HUDEP-2 (cell line): ENCODE measurements around the gene TP73.

ENCODE experiments used
- DNase-seq, 76 experiments: peaks; one replicate each; lab custom pipeline; 2025; ENCODE audit not compliant: unreplicated experiment in 76 of 76; lab: John Stamatoyannopoulos, UW

The TP73 gene

DNA sequence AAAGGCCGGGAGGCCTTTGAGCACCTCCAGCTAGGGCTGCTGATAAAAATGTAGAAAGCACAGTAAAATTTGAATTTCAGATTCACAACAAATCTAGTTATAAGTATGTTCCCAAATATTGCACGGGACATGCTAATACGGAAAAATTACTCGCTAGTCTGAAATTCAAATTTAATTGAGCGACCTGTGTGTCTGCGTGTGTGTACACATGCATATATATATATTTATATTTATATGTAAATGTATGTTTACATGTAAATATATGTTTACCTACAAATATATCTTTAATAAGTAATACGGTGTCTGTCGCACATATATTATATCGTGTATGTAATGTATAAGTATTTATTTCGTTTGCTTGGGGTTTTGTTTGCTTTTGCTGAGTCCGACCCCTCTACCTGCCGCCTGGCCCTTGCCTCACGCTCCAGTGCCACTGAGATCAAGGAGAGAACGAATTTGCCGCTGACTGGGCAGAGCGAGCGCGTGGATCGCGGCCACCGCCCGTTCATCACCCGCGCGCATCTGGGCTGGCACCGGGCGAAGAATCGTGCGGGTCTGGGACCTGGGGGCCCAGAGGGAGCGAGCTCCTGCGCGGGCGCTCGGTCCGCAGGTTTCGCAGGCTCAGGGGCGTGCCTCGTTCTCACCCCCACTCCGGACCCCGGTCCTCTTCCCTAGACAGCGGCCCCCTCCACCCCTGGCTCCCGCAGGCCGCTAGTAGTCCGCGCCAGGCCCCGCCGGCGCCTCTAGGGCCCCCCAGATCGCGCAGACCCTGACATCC lies 1.9 kb upstream of the TP73 start:
- DNase-seq = no peak

DNA sequence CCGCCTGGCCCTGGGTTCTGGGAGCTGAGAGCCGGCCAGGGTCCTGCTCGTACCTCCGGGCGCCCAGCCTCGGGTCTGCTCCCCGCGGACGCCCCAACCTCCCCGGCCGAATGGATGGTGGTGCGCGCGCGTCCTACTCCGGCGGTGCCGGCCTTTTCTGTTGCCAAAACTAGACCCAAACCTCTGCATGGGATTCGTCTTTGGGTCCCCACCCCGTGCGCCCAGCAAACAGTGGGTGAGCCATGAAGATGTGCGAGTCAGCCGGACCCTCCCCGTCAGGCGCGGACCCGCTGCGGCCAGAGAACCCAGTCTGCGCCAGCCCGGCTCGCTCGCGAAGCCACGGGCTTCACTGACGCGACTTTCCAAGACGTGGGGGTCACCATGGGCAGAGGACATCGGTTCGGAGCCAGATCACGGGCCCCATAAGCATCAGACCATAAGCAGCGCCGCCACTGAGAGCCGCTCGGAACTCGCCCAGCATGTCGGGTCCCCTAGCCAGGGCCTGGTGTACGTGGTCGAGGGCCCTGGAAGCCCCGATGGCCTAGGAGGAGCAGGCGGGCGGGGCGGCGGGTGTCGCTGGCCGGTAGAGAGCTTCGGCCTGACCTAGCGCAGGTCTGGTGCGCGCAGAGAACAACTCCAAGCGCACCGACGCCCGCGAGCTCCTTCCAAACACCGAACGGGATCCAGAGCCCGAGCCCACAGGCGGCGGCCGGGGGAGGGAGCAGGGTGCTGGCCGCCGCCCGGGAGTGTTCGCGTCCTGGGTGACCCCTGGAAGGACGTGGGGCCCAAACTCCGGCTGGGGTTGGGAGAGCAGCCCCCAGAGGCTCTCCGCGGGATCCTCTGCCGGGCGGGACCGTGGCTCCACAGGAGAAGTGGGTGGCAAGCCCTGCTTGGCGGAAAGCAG lies 1.0 kb upstream of the TP73 start:
- DNase-seq = no peak

DNA sequence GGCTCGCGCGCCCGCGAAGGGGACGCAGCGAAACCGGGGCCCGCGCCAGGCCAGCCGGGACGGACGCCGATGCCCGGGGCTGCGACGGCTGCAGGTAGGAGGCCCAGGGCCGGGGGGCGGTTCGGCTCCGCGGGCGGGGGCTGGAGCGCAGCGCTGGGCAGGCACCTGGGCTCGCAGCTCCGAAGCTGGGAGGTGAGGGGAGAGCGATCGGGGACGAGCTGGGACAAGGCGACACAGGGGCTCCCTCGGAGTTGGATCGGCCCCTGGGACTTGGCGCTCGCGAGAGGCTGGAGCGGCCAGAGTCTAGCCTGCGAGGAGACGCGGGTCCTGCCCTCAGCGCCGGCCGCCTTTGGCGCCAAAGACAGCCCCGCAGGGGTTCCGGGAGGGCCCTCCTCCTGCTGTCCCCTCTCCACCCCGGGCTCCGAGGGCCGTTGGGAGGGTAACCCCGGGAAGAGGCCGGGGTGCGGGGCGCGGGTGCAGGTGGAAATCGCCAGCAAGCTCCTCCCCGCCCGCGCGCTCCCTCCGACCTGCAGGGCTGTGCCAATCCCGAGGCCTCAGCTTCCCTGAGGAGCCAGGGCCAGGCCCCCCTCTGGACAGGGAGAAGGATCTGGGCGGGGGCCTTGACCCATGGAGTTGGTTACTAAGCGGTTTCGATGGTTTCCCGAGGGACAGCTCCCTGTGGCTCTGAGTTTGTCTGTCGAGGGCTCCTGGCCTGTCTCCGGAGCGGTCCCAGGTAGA lies 401 bp downstream of the TP73 start:
- no peak for DNase-seq

DNA sequence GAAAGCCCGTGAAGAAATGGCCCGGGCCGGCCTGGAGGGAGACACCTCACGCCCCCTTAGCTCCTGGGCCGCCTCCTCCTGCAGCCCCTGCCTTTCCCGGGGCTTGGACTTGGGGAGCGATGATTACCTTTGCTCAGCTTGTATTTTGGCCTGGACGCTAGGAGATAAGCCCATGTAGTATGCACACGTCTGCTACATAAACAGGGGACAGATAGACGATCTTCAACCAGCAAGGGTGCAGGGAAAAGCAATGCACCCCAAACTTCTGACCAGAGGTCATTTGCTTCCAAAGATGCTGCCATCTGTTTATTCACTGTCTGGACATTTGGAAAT lies 936 bp downstream of the TP73 start:
- DNase-seq = no peak

DNA sequence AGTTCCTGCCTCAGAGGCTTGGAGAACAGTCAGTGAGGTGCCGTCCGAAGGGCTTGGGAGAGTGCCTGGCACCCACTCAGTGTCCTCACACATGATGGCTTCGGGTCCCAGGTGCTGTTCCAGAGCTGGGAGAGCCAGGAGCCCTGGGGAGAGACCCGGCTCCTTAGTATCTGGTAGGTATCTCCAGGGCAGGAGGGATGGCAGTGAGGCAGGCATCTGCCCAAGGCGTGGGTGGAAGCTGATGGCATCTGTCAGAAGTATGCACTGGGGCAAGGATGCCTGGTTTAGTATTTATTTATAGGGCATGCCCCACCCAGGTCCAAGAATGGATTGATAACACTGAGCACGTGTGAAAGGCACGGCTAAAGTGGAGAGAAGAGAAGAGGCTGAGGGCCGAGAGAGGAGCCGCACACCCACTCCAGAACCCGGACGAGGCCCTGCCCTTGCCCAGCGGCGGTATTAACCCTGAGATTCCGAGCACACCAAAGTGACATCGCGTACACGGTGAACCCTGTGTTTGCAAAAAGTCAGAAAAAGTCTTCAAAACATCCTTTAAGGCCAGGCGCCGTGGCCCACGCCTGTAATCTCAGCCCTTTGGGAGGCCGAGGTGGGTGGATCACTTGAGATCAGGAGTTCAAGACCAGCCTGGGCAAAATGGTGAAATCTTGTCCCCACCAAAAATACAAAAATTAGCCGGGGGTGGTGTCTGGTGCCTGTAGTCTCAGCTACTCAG lies 2.4 kb downstream of the TP73 start:
- no peak for DNase-seq

DNA sequence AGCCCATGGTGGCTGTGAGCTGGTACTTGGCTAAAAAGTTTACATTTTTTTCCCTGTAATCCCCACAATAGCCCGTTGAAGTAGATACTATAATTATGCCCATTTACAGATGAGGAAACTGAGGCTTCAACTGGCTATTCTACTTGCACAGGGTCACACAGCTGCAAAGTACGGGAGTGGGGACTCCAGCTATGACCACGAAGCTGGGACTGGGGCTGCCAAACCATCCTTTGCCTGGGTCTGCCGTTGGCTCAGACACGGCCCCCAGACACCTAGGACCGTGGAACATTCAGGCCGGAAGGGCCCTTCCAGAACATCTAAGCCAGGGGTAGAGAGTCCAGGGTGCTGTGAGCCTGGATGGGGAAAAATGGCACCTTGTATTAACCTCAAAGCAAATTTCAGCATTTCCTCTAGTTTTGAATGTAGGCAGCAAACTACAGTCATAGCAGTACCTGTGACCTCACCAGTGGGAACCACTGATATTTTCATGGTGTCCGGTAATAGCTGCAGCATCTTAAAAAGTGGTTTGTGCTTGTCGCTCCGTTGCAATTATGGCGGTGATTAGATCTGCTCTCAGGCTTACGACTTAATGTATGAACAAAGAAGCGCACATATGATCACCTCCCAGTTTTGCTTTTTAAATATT lies 4.3 kb downstream of the TP73 start:
- DNase-seq = no peak

DNA sequence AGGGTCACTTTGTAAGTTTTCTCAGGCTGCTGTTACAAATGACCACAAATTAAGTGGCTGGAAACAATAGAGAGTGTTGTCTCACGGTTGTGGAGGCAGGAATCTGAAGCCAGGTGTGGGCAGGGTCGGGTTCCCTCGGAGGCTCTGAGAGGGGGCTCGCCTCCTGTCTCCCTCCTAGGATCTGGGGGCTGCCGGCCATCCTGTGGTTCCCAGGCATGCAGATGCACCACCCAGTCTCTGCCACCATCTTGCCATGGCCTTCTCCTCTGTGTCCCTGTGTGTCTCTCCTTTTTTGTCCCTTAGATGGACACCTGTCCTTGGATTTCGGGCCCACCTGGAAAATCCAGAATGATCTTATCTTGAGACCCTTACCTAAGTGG lies 4.8 kb downstream of the TP73 start:
- DNase-seq = no peak

DNA sequence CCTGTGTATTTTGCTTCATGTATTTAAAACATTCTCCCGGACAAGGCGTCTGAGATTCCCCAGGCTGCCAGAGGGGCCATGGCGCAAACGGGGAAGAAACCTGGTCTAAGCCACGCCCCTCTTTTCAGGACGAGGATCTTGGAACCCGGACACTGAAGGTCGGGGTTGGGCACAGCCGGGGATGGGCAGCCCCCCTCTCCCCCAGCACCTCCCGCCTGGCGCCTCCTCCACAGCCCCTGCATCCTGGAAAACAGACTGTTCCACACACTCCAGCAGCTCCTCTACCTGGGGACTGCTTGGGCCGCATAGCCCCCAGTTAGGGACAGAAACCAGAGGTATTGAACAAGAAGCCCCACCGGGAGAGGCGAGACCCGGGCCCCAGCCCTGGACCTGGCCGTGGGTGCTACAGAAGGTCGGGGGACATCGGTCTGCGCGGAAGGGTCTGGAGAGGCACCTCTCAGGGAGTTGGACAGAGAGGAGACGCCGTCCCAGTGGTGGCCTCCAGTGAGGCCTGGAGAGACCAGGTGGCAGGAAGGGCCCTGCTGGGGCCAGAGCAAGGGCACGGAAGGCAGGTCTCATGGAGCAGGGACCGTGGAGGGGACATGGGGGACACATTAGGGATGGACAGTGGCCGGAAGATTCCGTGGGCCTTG lies 5.4 kb downstream of the TP73 start:
- DNase-seq = no peak

DNA sequence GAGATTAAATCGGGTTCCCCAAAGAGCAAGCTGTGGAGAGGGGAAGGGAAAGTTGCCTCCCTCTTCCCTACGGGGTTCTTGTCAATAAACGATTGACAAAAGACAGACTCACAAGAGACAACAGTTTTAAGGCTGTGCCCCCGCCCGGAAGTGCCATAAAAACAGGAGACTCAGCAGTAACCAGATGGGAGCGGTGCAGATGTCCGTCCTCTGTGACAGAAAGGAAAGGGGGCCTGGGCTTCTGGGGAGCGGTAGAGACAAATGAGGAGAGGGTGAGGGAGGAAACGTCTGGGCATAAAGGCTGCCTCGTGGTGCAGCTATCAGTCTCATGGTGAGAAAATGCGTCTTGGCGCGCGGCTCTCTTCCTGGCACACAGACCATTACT lies 5.9 kb downstream of the TP73 start:
- DNase-seq = no peak

DNA sequence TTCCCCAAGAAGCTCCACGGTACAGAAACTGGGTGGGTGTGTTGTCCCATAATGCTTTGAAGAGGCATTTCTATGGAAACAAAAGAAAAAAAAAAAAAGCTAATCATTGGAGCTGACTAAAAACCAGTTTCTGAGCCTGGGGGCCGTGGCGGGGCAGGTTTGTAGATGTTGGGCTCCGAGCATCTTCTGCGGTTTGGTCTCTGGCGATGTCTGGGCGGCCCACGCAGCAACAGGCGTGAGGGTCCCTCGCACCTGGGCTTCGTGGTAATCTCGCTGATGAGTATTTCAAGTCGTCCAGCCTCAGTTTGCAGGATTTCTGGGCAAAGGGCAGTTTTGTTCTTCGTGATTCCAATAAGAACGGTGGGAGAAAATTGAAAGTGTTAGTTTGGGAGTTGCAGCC lies 6.8 kb downstream of the TP73 start:
- no peak for DNase-seq

DNA sequence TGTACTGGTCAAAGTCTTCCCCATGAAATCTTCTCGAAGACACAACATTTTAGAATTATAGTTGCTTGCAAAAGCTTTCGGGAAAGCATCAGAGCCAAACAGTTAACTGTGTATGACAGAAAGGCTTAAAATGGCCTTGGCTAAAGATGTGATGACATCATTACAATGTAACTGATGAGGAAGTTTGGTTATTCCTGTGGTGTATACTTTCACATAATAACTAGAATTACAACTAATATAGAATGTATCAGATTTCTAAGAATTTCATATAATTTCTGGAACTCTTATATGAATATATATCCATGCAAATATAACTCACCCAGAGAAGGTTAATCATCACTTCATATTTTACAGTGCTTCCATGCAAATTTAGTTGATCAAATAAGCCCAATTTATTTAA lies 8.4 kb downstream of the TP73 start:
- DNase-seq = no peak

DNA sequence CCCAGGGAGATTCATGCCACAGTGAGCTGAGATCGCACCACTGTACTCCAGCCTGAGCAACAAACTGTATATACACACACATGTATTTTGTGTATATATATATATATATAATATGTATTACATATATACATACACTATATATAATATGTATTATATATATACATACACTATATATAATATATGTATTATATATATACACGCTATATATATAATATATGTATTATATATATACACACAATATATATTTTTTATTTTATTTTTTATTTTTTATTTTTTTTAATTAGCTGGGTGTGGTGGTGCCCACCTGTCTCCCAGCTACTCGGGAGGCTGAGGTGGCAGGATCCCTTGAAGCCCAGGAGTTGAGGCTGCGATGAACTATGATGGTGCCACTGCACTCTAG lies 9.3 kb downstream of the TP73 start:
- no peak for DNase-seq

DNA sequence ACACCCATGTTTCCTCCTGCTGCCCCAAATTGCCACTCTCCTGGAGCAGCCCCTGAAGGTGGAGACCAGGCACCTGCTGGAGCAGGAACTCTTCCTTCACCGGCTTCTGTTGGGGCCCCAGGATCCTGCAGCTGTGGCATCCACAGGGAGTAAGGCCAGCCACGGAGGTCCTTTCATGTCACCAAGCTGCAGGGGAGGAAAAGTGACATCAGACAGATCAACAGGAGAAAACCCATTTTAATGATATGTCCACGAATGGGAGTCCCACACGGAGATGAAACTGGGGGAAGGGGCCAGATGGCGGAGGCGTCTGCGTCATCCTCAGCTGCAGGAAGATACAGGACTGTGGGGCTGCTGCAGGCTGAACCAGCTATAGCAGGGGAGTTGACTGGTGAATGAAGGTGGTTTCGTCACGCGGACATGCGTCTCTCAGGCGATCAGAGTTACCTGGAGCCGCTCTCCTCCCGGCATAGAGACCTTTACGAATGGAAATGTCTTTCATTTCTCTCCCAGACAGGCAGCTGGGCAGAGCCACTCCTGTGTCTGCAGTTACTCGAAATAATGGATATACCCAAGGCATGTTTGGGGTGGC lies 9.9 kb downstream of the TP73 start:
- DNase-seq = no peak

DNA sequence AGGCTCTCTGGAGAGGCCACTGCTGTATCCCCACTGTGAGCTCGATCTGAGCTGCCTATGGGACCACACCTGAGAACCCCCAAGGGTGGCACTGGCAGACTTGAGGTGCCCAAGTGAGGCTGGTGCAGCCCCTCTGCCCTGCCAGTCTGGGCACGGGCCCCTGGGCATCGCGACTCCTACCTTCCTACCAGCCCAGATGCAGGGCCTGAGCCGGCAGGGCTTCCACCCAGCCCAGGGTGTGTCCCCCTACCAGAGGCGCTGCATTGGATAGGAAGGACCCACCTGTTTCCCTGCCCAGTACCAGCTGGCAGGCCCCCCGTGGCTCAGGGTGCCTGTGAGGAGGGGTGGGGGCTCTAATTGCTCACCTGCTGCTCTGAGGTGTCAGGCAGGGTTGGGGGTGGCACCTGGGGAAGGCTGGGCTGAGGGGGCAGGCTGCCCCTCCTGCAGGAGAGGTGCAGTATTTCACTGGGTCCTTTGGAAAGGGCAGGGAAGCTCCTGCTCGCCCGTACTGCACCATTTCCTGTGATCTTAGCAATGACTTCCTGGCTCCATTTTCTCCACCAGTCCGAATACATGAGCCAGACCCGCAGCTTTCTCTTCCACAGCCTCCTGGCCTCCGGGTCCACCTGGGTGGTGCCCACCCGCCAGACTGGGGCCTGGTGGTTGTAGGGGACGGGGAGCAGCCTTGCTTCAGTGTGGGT lies 11.8 kb downstream of the TP73 start:
- no peak for DNase-seq

DNA sequence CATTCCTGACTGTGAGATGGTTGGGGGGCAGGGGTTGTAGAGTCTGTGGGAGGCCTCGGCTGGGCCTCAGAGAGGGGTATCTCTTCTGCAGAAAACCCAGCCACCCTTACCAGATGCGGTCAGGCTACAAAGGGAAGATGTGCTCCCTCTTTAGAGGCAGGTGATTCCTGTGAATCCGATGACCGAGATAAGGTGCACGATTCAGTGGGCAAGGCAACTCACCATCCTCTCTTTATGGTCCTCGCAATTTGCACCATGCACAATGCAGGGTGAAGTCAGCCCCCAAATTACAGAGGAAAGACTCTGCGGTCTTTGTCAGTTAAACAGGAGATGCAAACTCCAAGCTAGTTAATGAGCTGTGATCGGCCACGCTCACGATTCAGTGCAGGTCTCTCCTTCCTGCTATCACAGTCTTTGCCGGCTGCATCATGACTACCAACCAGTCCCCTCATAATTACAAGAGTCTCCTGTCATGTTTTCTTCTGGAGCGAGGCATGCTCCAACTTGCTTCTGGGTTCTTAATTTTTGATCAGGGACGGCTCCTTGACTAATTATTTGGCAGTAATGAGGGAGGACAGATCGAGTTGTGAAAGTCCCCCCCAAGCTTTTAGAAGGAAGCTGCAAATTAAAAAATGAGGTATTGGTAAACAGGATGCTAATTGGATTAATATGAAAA lies 12.5 kb downstream of the TP73 start:
- no peak for DNase-seq

DNA sequence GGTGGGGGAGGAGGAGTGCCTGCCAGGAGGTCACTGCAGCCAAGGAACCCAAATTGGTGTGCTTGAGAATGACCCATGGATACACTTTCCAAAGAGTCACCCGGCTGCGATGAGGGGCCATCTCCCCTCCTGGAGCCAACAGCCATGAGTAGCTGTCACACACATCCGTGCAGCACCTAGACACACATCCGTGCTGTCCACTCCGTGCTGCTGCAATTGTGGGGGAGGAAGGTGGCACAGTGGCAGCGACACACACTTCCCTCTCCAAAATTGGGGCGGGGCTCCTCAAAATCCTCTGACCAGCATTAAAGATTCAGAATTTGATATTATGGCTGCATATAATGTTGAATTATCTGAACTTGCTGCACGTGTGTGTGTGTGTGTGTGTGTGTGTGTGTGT lies 15.8 kb downstream of the TP73 start:
- DNase-seq = no peak

DNA sequence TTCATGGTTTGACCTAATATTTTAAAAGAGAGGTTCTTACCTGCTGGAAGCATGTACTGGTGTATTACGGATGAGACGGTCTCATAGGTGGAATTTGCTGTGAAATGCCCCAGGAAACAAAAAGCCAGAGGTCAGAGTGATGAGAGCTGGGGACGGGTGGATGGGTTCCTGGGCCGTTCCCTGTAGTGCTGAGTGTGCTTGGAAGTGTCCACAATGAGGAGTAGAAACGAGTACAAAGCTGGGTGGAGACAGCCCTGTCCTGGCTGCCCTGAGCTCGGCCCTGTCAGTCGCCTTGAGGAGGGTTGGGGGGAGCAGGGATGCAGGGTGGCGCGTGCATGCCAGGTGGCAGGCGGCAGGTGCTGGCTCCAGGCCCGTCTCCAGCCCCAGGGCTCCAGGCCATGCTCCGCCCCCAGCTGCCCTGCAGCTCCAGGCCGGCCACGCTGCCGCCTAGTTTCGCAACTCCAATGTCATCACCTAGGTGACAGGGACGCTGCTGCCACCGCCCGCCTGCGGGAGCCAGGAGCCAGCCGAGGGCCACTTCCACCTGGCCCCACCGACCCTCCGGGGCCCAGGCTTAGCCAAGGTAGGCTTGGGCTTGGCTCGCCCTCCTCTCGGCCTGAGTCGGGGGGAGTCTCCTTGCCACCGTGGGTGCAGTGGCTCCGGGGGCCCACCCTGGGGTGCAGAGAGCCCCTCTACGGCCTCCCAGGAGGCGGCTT lies 16.4 kb downstream of the TP73 start:
- DNase-seq = peak in 14 of 76 experiments; percentile 4 to 40 (median 20)

DNA sequence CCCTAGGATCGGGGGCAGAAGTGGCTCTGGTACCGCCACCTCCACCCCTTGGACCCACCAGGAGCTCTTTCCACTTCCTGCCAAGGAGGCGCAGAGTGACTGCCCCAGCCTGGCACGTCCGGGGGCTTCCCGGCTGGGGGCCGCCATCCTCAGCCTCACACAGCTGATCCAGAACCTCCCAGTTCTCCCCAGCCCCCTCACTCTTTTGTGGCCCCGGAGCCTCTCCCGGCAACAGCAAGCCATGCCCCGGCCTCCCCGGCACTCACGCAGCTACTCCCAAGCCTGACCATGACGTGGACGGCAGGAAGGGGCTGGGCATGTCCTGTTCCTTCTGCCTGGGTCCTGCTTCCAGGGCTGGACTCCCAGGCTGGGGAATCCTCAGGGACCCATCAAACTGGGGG lies 17.1 kb downstream of the TP73 start:
- no peak for DNase-seq
